Skeletal muscle tissue (tissue), 4 donors: ENCODE data around the gene MED12L. TPM values are rescaled to one million over a fixed set of nuclear protein-coding genes. Genes with fewer than 3 reads are reported as not detected.

Experiments
- H3K27ac ChIP-seq: one replicate; pipeline ENCODE4 v1.7.0; 2013; ENCODE audit warnings: mild to moderate bottlenecking, low read depth, low read length, inconsistent platforms
- H3K27me3 ChIP-seq, 3 donors: one replicate each; pipeline ENCODE4 v1.7.0; 2013; ENCODE audit warnings: low read length in 3 of 3; ENCODE audit not compliant: control insufficient read depth in 3 of 3, insufficient read depth in 3 of 3
- H3K36me3 ChIP-seq, 3 donors: one replicate each; pipeline ENCODE4 v1.7.0; 2013; ENCODE audit warnings: low read length in 3 of 3; ENCODE audit not compliant: control insufficient read depth in 3 of 3, insufficient read depth in 3 of 3
- H3K4me1 ChIP-seq, 3 donors: one replicate each; pipeline ENCODE4 v1.7.0; 2013; ENCODE audit warnings: low read length in 3 of 3, mild to moderate bottlenecking in 3 of 3; ENCODE audit not compliant: control insufficient read depth in 3 of 3, insufficient read depth in 3 of 3
- H3K4me3 ChIP-seq, 3 donors: one replicate each; pipeline ENCODE4 v1.7.0; 2013; ENCODE audit warnings: low read length in 3 of 3
- H3K9ac ChIP-seq, 3 donors: one replicate each; pipeline ENCODE4 v1.7.0; 2013; ENCODE audit warnings: low read length in 3 of 3, mild to moderate bottlenecking in 3 of 3, moderate library complexity in 2 of 3, low read depth in 1 of 3
- H3K9me3 ChIP-seq, 3 donors: one replicate each; pipeline ENCODE4 v1.7.0; 2013; ENCODE audit warnings: low read length in 3 of 3; ENCODE audit not compliant: control insufficient read depth in 3 of 3
- total RNA-seq: library from RNA; depleted of rRNA; stranded (reverse); fragments of >200 nt; gene quantifications from one replicate; pipeline ENCODE4 v1.2.3, GENCODE V29; 2014
- donor health status: Osteomylitis.

Gene MED12L
- total RNA-seq, 1 donor from 2014 or later: 8.9 TPM

DNA sequence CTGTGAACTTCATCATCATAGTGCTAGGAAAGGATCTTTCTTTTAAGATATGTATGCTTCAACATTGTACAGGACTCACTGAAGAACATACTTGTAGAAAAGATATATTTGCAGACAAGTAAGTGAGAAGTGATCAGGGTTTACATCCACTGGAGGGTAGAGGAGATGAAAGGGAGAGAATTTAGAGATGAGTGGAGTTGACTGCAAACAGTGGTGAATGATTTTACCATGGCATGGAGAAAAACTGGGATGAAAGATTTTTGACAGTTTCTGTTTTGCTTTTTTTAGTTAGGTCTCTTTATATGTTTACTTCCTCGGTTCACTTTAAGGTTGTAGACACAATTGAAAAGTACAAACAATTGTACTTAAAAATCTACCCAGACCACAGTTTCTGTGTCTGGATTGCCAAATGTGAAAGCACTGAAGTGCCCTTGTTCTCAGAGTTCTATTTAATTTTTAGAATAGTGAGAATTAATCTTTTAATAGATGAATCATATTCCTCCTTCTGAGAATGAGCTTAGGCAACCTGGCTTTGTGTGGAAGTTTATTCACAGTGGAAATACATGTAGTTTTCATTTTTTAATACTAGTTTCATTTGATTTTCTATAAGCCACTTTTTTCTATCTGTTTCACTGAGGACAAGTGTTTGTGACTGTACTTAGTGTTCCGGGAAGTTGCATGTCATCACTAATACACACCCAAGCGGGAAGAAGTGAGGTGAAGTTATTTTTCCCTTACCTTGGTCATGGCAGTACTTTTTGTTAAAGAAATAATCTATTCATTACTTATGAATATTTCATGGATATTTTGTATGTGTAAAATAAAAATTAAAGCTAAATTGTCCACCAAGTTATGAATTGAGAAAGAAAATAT lies 119.3 kb downstream of the MED12L start:
- Histone ChIP-seq H3K36me3 (no peaks in the 10 kb centered on the region), H3K9me3 (no peaks in the 10 kb centered on the region), H3K27me3 (no peaks in the 10 kb centered on the region), H3K4me3 (no peak overlapping the region), H3K4me1 (no peaks in the 10 kb centered on the region), H3K27ac (no peak overlapping the region), H3K9ac (no peak overlapping the region)

DNA sequence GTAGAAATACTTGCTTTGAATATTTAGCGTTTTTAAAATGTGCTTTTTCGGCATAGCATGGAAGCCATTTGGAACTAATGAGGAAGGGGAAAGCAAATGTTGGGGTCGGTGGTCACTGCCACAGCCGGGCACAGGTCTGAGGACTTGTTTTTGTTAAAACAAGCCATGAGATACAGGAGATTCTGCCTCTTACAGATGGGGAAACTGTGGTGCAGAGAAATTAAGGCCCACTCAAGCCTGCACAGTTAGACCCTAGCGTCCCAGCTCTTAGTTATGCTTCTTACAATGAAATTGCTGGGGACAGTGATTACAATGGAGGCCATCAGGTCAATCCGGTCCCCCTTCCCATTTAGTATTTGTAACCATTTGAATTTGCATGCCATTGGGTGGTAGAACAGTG lies 120.0 kb downstream of the MED12L start:
- no peak overlapping the region for H3K4me3 ChIP-seq
- H3K9ac ChIP-seq: no peak overlapping the region
- no peaks in the 10 kb centered on the region for H3K27me3 ChIP-seq
- no peak overlapping the region for H3K27ac ChIP-seq
- H3K9me3 ChIP-seq: no peaks in the 10 kb centered on the region
- no peaks in the 10 kb centered on the region for H3K36me3 ChIP-seq
- H3K4me1 ChIP-seq: no peaks in the 10 kb centered on the region

DNA sequence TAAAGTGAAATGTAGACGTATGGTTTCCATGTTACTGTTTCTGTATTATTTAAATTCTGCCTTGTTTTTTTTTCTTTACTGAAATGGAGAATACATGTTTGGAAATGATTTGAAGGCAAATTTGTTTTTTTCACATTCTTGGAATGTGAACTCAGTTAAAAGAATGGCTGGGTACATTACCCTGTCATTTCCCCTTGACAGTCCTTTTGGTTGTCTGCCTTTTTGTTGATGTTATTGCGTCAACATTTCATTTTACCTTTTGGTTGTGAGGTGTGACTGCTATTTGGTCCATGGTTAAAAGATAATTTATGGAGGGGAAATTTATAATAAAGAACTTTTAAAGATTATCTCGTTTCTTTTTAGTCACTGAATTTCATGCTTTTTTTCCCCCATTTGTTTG lies 120.7 kb downstream of the MED12L start:
- H3K27me3 ChIP-seq: no peaks in the 10 kb centered on the region
- H3K27ac ChIP-seq: no peak overlapping the region
- no peaks in the 10 kb centered on the region for H3K9me3 ChIP-seq
- no peaks in the 10 kb centered on the region for H3K36me3 ChIP-seq
- no peak overlapping the region for H3K9ac ChIP-seq
- no peaks in the 10 kb centered on the region for H3K4me1 ChIP-seq
- no peak overlapping the region for H3K4me3 ChIP-seq

DNA sequence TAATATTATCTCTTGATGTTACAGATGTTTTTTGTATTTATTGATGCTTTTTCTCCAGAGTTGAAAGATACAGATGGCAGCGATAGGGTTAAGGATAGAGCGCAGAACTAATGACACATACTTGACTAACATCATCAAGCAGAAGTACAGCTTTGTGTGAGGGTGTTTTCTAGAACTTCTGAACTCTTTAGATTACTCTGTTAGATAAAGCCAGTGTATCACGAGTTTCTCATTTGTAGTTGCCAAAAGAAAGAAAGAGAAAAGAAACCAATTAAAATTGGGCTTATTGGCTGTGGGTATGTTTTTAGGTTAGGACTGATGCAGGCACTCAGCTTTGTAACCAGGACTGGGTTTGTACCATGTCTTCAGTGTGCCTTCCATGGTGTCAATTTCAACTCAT lies 124.2 kb downstream of the MED12L start:
- H3K4me3 ChIP-seq: no peak overlapping the region
- no peak overlapping the region for H3K9ac ChIP-seq
- no peak overlapping the region for H3K27ac ChIP-seq
- no peaks in the 10 kb centered on the region for H3K9me3 ChIP-seq
- no peaks in the 10 kb centered on the region for H3K27me3 ChIP-seq
- no peaks in the 10 kb centered on the region for H3K4me1 ChIP-seq
- H3K36me3 ChIP-seq: no peaks in the 10 kb centered on the region

DNA sequence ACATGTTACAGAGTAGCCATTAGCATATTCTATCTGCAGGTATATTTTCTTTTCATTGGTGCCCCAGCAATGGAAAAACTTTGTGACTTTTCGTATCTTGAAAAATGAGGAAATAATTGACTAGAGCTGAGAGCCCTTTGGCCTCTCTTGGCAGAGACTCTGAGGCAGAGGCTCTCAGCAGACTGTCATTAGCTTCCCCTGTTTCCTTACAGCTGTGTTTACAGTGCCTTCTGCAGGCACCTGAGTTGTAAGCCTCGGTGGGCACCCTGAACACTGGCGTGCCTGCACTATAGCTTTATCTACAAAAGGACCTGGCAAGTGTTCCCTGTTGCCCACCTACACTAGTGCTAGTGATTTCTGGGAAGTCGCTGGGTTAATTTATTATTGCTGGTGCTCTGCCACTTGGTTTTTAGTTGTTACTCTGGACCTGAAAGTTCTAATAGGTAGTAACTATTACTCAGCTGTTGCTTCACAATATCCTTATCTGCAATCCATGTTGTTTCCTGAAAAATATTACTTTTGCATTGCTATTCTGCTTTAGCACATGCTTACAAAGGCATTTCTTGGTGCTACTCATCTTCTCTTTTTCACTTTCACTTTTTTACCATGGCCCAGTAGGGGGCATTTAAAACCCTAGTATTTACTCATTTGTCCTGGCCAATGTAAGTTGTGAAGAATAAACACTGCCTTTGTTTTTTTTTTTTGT lies 125.4 kb downstream of the MED12L start:
- no peaks in the 10 kb centered on the region for H3K4me1 ChIP-seq
- no peak overlapping the region for H3K27ac ChIP-seq
- H3K9me3 ChIP-seq: no peaks in the 10 kb centered on the region
- H3K9ac ChIP-seq: no peak overlapping the region
- no peaks in the 10 kb centered on the region for H3K27me3 ChIP-seq
- no peak overlapping the region for H3K4me3 ChIP-seq
- H3K36me3 ChIP-seq: no peaks in the 10 kb centered on the region

DNA sequence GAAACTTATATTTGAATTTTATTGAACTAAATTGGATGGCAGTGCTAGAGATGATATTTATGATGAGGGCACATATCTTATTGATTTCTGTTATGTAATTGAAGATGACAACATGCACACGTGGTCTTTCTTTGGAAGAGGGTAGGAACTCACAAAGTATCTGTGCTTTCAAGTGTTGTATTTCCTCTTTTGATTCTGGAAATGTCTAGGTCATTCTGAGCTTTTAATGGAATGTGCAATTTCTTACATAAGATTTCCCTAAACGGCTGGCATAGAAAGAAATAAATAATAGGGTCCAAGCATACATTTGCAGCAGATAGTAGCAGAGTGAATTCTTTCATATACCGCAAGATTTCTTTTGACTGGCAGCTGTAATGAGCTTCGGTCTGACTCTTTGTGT lies 127.7 kb downstream of the MED12L start:
- no peaks in the 10 kb centered on the region for H3K9me3 ChIP-seq
- no peak overlapping the region for H3K9ac ChIP-seq
- no peaks in the 10 kb centered on the region for H3K27me3 ChIP-seq
- no peaks in the 10 kb centered on the region for H3K36me3 ChIP-seq
- H3K4me1 ChIP-seq: peaks cover 0 to 3% (median 3%) of the 10 kb centered on the region in 3 donors
- no peak overlapping the region for H3K27ac ChIP-seq
- H3K4me3 ChIP-seq: no peak overlapping the region

DNA sequence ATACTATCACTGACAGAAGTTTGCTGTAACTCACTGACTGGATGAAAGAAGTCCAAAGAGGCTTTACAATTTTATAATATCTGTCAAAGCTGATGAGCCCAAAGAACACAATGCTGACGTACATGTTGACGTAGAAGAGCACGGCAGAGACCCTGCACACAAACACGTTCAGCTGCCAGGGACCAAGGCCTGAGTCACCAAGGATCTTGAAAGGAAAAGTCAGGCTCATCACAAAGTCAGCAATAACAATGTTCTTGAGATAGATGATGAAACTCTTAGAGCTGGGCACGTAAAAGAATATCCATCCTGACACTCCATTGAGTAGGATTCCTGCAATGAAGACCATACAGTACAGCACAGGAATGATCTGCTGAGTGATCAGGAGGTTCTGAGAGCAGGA lies 128.4 kb downstream of the MED12L start:
- Histone ChIP-seq H3K9me3 (no peaks in the 10 kb centered on the region), H3K36me3 (no peaks in the 10 kb centered on the region), H3K27ac (no peak overlapping the region), H3K27me3 (no peaks in the 10 kb centered on the region), H3K4me3 (no peak overlapping the region), H3K4me1 (peaks cover under 1 to 3% (median 3%) of the 10 kb centered on the region in 3 donors), H3K9ac (no peak overlapping the region)

DNA sequence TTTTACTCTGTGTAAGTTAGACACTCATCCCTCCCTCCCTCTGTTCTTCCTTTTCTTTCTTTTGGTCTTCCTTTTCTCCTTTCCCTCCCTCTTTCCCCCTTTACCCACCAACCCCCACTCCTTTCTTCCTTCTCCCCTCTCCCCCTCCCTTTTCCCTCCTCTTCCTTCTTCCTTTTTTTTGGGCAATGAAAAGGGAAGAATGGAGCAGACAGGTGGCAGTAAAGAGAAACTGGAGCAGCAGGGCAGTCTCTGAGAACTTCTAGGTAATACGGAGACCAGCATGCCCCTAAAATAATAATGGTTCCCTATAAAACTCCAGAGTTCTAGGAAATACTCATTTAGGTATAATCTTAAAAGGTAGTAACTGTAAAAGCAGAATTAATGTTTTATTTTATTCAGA lies 129.0 kb downstream of the MED12L start:
- Histone ChIP-seq H3K9ac (no peak overlapping the region), H3K27ac (no peak overlapping the region), H3K9me3 (no peaks in the 10 kb centered on the region), H3K4me3 (no peak overlapping the region), H3K36me3 (no peaks in the 10 kb centered on the region), H3K27me3 (no peaks in the 10 kb centered on the region), H3K4me1 (peaks cover 3 to 6% (median 3%) of the 10 kb centered on the region in 3 donors)

DNA sequence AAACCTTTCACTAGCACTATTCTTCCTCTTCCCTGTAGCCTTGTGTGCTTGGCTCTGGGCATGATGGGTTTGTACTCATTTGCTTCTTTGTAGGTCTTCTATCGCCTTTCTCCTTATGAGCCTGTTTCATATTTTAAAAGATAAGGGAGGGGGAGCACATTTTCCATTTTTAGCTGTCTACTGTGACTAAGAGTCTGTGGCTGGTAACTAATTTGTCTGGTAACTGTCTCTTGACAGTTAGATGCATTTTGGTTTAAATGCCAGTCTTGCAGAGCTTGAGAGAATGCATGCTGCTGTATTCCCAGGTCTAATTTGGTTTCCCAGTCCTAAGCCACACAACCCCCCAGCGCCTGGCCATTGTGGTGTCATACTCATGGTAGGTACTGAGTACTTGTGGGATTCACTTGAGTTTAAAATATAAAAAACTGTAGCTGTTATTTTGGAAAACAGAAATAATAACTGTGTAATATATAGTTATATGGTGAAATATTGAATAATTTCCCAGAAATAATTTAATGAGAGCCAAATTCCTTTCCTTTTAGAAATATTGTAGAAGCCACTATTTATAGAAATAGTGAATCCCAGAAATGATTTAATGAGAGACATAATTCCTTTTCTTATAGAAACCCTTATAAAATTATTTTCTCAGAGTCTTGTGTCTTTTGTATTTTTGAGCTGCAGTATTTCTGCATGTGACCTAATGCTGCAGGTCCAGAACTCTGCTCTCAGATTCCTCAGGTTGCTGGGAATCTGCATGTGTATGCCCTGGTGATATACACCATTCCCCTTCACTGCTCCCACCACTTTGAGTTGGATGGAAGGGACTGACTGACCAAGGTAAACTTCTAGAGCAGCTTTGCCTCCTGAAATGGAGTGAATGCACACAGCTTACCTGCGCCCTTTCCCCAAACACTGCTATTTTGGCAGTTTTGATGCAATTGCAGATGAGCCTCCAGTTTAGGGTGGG lies 131.5 kb downstream of the MED12L start:
- H3K9me3 ChIP-seq: no peaks in the 10 kb centered on the region
- H3K27ac ChIP-seq: no peak overlapping the region
- H3K27me3 ChIP-seq: no peaks in the 10 kb centered on the region
- H3K36me3 ChIP-seq: no peaks in the 10 kb centered on the region
- peaks cover 3 to 6% (median 3%) of the 10 kb centered on the region in 3 donors for H3K4me1 ChIP-seq
- no peak overlapping the region for H3K4me3 ChIP-seq
- H3K9ac ChIP-seq: no peak overlapping the region
